HCT116 (cell line): ENCODE measurements around the gene KIN.

ENCODE experiments used
- EGR1 ChIP-seq: IDR thresholded peaks from 2 replicates; pipeline ENCODE4 v1.6.1; 2012; ENCODE audit warnings: low read depth
- JUND ChIP-seq: IDR thresholded peaks from 2 replicates; pipeline ENCODE4 v1.6.1; 2012
- POLR2A ChIP-seq: IDR thresholded peaks from 2 replicates; pipeline ENCODE4 v1.7.0; 2011; ENCODE audit warnings: borderline replicate concordance; ENCODE audit not compliant: insufficient read depth, insufficient read length; ENCODE audit errors: extremely low read depth
- POLR2AphosphoS5 ChIP-seq: IDR thresholded peaks from 2 replicates; pipeline ENCODE4 v1.6.1; 2011; ENCODE audit warnings: mild to moderate bottlenecking, low read depth, low read length, moderate library complexity
- TF ChIP-seq, protein P1 (sequence below), 3 experiments: fragments of 200-600 bp in 1 of 3; sonication (generic) in 1 of 3; IDR thresholded peaks in 2 of 3; conservative IDR thresholded peaks in 1 of 3; 2 replicates each; pipeline ENCODE4 v1.5.1; 2012 to 2017; ENCODE audit warnings: low read depth in 2 of 3, low read length in 2 of 3, antibody characterized with exemption in 1 of 3, borderline replicate concordance in 1 of 3, control low read depth in 1 of 3, mild to moderate bottlenecking in 1 of 3, mixed read lengths in 1 of 3, mixed run types in 1 of 3, moderate library complexity in 1 of 3; ENCODE audit not compliant: insufficient read depth in 1 of 3
- TF ChIP-seq, protein P2 (sequence below): IDR thresholded peaks from 2 replicates; pipeline ENCODE4 v1.6.1; 2012

DNA sequence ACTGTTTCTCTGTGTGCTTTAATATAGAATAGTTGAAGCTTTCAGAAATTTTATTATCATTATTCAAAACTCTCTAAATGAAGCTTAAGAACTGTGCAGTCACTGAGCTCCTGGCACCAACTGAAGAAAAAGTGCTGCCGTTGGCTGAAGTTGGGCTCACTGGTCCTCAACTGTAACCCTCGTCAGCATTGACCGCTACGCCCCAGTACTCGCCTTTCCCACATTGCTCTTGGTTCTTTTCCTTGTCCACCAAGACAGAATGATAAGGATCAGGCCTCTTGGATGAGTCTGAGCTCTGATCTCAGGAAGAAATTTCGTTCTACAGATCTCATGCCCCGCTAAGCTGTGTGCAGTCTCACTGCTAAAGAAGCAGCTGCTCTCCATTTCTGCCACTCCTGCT lies 22.6 kb upstream of the KIN start:
- TF ChIP-seq POLR2A: no peak
- TF ChIP-seq, protein P1, sequence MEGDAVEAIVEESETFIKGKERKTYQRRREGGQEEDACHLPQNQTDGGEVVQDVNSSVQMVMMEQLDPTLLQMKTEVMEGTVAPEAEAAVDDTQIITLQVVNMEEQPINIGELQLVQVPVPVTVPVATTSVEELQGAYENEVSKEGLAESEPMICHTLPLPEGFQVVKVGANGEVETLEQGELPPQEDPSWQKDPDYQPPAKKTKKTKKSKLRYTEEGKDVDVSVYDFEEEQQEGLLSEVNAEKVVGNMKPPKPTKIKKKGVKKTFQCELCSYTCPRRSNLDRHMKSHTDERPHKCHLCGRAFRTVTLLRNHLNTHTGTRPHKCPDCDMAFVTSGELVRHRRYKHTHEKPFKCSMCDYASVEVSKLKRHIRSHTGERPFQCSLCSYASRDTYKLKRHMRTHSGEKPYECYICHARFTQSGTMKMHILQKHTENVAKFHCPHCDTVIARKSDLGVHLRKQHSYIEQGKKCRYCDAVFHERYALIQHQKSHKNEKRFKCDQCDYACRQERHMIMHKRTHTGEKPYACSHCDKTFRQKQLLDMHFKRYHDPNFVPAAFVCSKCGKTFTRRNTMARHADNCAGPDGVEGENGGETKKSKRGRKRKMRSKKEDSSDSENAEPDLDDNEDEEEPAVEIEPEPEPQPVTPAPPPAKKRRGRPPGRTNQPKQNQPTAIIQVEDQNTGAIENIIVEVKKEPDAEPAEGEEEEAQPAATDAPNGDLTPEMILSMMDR (IDR thresholded peaks at IDR 0.05 in 2 of 3, conservative IDR thresholded peaks at IDR 0.05 in 1 of 3; ENCODE audit: borderline replicate concordance in 1 of 3, insufficient read depth in 1 of 3, low read depth in 2 of 3, low read length in 2 of 3): no peak
- TF ChIP-seq POLR2AphosphoS5: no peak
- TF ChIP-seq EGR1: no peak
- no peak for TF ChIP-seq JUND
- TF ChIP-seq, protein P2, sequence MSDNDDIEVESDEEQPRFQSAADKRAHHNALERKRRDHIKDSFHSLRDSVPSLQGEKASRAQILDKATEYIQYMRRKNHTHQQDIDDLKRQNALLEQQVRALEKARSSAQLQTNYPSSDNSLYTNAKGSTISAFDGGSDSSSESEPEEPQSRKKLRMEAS: no peak
